ENCODE measurements around the gene FGF14.
A peak's percentile ranks its signal among the peaks of the same experiment; 100 is the strongest.

Gene FGF14

GRCh38 chr13:101985321-101985720, 416.5 kb downstream of the FGF14 start:
- DNase-seq (ENCODE audit: low spot score): no peak

GRCh38 chr13:101982903-101983302, 418.9 kb downstream of the FGF14 start:
- DNase-seq (ENCODE audit: low spot score): peak; percentile 42

- DNase-seq (ENCODE audit: low spot score): no peak
Observed at GRCh38 chr13:101979825-101980224, 422.0 kb downstream of the FGF14 start.

- no peak for DNase-seq (ENCODE audit: low spot score)
Observed at GRCh38 chr13:101978552-101979315, 423.1 kb downstream of the FGF14 start.

- DNase-seq (ENCODE audit: low spot score): no peak
Observed at GRCh38 chr13:101977475-101977874, 424.4 kb downstream of the FGF14 start.

- no peak for DNase-seq (ENCODE audit: low spot score)
Observed at GRCh38 chr13:101972191-101972590, 429.7 kb downstream of the FGF14 start.

- no peak for DNase-seq (ENCODE audit: low spot score)
Observed at GRCh38 chr13:101970341-101970740, 431.5 kb downstream of the FGF14 start.

GRCh38 chr13:101967781-101968180, 434.1 kb downstream of the FGF14 start:
- DNase-seq (ENCODE audit: low spot score): no peak

- no peak for DNase-seq (ENCODE audit: low spot score)
Observed at GRCh38 chr13:101967216-101967615, 434.6 kb downstream of the FGF14 start.

- DNase-seq (ENCODE audit: low spot score): no peak
Observed at GRCh38 chr13:101965096-101965495, 436.8 kb downstream of the FGF14 start.

GRCh38 chr13:101959016-101959415, 442.8 kb downstream of the FGF14 start:
- DNase-seq (ENCODE audit: low spot score): no peak

GRCh38 chr13:101955764-101956163, 446.1 kb downstream of the FGF14 start:
- DNase-seq (ENCODE audit: low spot score): no peak

- no peak for DNase-seq (ENCODE audit: low spot score)
Observed at GRCh38 chr13:101951114-101951513, 450.7 kb downstream of the FGF14 start.

- DNase-seq (ENCODE audit: low spot score): no peak
Observed at GRCh38 chr13:101949681-101950080, 452.2 kb downstream of the FGF14 start.

GRCh38 chr13:101946401-101946800, 455.4 kb downstream of the FGF14 start:
- no peak for DNase-seq (ENCODE audit: low spot score)

- DNase-seq (ENCODE audit: low spot score): no peak
Observed at GRCh38 chr13:101945435-101945834, 456.4 kb downstream of the FGF14 start.

- DNase-seq (ENCODE audit: low spot score): no peak
Observed at GRCh38 chr13:101944521-101944920, 457.3 kb downstream of the FGF14 start.

GRCh38 chr13:101942535-101943157, 459.2 kb downstream of the FGF14 start:
- no peak for DNase-seq (ENCODE audit: low spot score)

- peak; percentile 79 for DNase-seq (ENCODE audit: low spot score)
Observed at GRCh38 chr13:101942038-101942437, 459.8 kb downstream of the FGF14 start.

- no peak for DNase-seq (ENCODE audit: low spot score)
Observed at GRCh38 chr13:101941095-101941783, 460.6 kb downstream of the FGF14 start.

GRCh38 chr13:101939370-101939769, 462.5 kb downstream of the FGF14 start:
- no peak for DNase-seq (ENCODE audit: low spot score)

GRCh38 chr13:101935828-101936227, 466.0 kb downstream of the FGF14 start:
- DNase-seq (ENCODE audit: low spot score): no peak

GRCh38 chr13:101931186-101931585, 470.7 kb downstream of the FGF14 start:
- no peak for DNase-seq (ENCODE audit: low spot score)
